ENCODE results near the gene IMMP2L. TPM values are rescaled to one million over a fixed set of nuclear protein-coding genes. Genes with fewer than 3 reads are reported as not detected.

Gene IMMP2L
- polyA plus RNA-seq, 1 experiment: 5.8 TPM

DNA sequence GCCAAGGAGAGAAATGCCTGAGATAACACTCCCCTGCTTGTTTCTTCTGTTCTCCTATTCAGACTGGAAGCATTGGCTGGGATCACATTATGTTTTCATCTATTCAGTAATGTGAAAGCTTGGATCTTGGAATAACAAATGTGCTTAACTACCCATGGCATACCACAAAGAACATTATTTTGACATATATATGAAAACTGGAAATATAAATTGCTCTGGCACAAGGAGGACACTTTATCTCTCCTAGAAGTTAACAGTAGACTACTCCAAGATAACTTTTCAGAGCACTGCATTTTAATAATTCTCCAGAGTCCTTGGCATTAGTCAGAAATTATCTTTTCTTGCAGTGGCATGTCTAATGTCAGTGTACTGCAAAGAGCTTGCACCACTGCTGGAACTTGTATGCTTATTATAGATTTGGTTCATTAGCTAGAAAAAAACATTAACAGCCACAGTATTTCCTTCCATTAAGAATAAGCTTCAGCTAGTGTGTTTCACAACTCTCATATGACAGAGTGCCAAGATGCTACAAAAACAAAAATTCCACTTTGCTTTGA is 640.6 kb downstream of the IMMP2L start:
- Histone ChIP-seq H3K4me3 (ENCODE audit: low read depth, low read length) (no peak overlapping the region), H3K36me3 (ENCODE audit: control insufficient read depth, insufficient read depth, low read length) (no peaks in the 10 kb centered on the region), H3K27me3 (ENCODE audit: control insufficient read depth, insufficient read depth, low read length) (no peaks in the 10 kb centered on the region)
- ChIA-PET POLR2A (interaction anchor here (0.5 to 0.7 kb wide), 2 partner anchors 22 to 23 kb away, joined by 3 read pairs; no protein-coding TSS in a partner anchor), CTCF (no interaction called here)
- no peak for DNase-seq (ENCODE audit: low read depth)
- TF ChIP-seq, protein P1, sequence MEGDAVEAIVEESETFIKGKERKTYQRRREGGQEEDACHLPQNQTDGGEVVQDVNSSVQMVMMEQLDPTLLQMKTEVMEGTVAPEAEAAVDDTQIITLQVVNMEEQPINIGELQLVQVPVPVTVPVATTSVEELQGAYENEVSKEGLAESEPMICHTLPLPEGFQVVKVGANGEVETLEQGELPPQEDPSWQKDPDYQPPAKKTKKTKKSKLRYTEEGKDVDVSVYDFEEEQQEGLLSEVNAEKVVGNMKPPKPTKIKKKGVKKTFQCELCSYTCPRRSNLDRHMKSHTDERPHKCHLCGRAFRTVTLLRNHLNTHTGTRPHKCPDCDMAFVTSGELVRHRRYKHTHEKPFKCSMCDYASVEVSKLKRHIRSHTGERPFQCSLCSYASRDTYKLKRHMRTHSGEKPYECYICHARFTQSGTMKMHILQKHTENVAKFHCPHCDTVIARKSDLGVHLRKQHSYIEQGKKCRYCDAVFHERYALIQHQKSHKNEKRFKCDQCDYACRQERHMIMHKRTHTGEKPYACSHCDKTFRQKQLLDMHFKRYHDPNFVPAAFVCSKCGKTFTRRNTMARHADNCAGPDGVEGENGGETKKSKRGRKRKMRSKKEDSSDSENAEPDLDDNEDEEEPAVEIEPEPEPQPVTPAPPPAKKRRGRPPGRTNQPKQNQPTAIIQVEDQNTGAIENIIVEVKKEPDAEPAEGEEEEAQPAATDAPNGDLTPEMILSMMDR (IDR thresholded peaks at IDR 0.05; ENCODE audit: insufficient read depth, low read depth, low read length): no peak

GRCh38 chr7:110918949-110919548 is 643.2 kb downstream of the IMMP2L start:
- CTCF ChIA-PET: interaction anchor here (1.2 kb wide), 1 partner anchor 10 kb away, joined by 3 read pairs; no protein-coding TSS in a partner anchor
- TF ChIP-seq, protein P1 (IDR thresholded peaks at IDR 0.05; ENCODE audit: insufficient read depth, low read depth, low read length): no peak
- no peak for DNase-seq (ENCODE audit: low read depth)
- no peaks in the 10 kb centered on the region for H3K27me3 ChIP-seq (ENCODE audit: control insufficient read depth, insufficient read depth, low read length)
- no peak overlapping the region for H3K4me3 ChIP-seq (ENCODE audit: low read depth, low read length)
- POLR2A ChIA-PET: no interaction called here
- no peaks in the 10 kb centered on the region for H3K36me3 ChIP-seq (ENCODE audit: control insufficient read depth, insufficient read depth, low read length)

DNA sequence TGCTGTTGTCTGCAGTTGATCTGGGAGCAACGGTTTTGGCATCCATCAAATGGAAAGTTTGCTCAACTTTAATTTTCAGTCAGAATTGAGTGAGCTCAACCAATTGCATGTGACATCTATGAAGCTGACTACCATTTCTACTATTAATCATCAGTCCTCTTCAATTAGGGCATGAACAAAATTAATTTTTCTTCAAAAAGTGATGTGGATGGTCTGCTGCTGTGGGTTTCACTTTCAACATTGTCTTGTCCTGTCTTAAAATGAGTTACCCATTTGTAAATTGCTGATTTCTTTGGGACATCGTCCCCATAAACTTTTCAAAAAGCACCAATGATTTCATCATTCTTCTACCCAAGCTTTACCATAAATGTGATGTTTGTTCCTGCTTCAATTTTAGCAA is 648.0 kb downstream of the IMMP2L start:
- ChIA-PET POLR2A (no interaction called here), CTCF (no interaction called here)
- Histone ChIP-seq H3K4me3 (ENCODE audit: low read depth, low read length) (no peak overlapping the region), H3K36me3 (ENCODE audit: control insufficient read depth, insufficient read depth, low read length) (no peaks in the 10 kb centered on the region), H3K27me3 (ENCODE audit: control insufficient read depth, insufficient read depth, low read length) (no peaks in the 10 kb centered on the region)
- TF ChIP-seq, protein P1 (IDR thresholded peaks at IDR 0.05; ENCODE audit: insufficient read depth, low read depth, low read length): no peak
- DNase-seq (ENCODE audit: low read depth): no peak

GRCh38 chr7:110911632-110912031 is 650.7 kb downstream of the IMMP2L start:
- CTCF ChIA-PET: no interaction called here

DNA sequence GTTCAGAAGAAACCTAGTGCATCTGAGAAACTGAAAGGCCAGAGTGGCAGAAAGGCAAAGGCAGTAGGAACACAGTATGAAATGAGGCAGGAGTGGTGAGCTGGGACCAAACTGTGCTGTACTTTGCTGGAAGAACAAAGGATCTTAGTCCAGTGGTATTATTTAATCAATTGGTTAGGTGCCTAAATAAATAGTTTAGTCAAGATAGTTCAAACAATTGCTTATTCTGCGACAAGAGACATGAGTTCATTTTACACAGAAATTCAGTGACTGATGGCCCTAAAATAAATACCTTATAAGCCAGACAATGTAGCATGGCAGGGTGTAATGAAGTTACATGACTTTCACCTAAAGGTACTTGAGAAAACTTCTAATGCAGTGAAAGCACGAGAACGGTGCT is 653.2 kb downstream of the IMMP2L start:
- Histone ChIP-seq H3K27me3 (ENCODE audit: control insufficient read depth, insufficient read depth, low read length) (no peaks in the 10 kb centered on the region), H3K36me3 (ENCODE audit: control insufficient read depth, insufficient read depth, low read length) (no peaks in the 10 kb centered on the region), H3K4me3 (ENCODE audit: low read depth, low read length) (no peak overlapping the region)
- TF ChIP-seq, protein P1 (IDR thresholded peaks at IDR 0.05; ENCODE audit: insufficient read depth, low read depth, low read length): no peak
- DNase-seq (ENCODE audit: low read depth): no peak
- CTCF ChIA-PET: no interaction called here
- POLR2A ChIA-PET: no interaction called here

More at GRCh38 chr7:110911632-110912031, 650.7 kb downstream of the IMMP2L start:
- TF ChIP-seq, protein P1 (IDR thresholded peaks at IDR 0.05; ENCODE audit: insufficient read depth, low read depth, low read length): no peak
- POLR2A ChIA-PET: no interaction called here
- no peaks in the 10 kb centered on the region for H3K36me3 ChIP-seq (ENCODE audit: control insufficient read depth, insufficient read depth, low read length)
- no peaks in the 10 kb centered on the region for H3K27me3 ChIP-seq (ENCODE audit: control insufficient read depth, insufficient read depth, low read length)
- DNase-seq (ENCODE audit: low read depth): no peak
- H3K4me3 ChIP-seq (ENCODE audit: low read depth, low read length): no peak overlapping the region
